ENCODE measurements around the gene FOXF2.

DNA sequence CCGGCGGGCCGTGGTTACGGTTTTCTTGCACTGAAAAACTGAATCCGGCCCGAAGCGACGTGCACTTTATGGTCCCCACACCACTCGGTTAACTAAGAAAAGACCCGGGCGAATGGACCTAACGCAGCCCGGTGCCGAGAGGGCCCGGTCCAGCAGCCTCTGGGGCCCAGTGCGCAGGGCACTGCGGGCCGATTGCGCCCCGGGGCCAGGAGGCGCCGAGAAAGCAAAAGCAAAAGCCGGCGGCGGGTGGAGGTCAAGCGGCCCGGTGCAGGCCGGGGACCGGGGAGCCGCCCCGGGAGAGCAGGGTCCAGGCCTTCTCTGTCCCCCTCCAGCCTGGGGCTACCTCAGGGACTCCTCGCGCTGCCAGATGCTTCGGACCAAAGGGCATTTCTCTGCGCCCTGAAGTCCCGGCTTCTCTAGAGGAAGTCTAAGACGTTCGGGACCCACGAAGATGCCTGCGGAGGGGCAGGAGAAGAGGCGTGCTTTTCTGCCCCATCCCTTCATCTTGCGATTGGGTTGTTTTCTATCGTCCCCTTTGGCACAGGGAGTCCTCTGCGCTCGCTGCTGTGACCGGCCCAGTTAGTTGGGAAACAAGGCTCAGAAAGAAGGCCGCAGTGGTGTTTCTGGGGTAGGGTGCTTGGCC, 4.4 kb downstream of the FOXF2 start:
- TF ChIP-seq, protein P1, sequence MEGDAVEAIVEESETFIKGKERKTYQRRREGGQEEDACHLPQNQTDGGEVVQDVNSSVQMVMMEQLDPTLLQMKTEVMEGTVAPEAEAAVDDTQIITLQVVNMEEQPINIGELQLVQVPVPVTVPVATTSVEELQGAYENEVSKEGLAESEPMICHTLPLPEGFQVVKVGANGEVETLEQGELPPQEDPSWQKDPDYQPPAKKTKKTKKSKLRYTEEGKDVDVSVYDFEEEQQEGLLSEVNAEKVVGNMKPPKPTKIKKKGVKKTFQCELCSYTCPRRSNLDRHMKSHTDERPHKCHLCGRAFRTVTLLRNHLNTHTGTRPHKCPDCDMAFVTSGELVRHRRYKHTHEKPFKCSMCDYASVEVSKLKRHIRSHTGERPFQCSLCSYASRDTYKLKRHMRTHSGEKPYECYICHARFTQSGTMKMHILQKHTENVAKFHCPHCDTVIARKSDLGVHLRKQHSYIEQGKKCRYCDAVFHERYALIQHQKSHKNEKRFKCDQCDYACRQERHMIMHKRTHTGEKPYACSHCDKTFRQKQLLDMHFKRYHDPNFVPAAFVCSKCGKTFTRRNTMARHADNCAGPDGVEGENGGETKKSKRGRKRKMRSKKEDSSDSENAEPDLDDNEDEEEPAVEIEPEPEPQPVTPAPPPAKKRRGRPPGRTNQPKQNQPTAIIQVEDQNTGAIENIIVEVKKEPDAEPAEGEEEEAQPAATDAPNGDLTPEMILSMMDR (conservative IDR thresholded peaks at IDR 0.05; ENCODE audit: low read depth, low read length): no peak
- TF ChIP-seq POLR2A (IDR thresholded peaks at IDR 0.05; ENCODE audit: low read depth, low read length) (no peak), MXI1 (IDR thresholded peaks at IDR 0.05; ENCODE audit: borderline replicate concordance, low read depth, low read length) (no peak), CEBPB (IDR thresholded peaks at IDR 0.05; ENCODE audit: low read depth, low read length) (no peak), MAFK (IDR thresholded peaks at IDR 0.05; ENCODE audit: low read depth, low read length) (no peak), RFX5 (IDR thresholded peaks at IDR 0.05; ENCODE audit: low read depth, low read length) (no peak), CHD1 (IDR thresholded peaks at IDR 0.05; ENCODE audit: low read depth, low read length) (no peak), SMC3 (IDR thresholded peaks at IDR 0.05; ENCODE audit: low read depth, low read length) (no peak), RAD21 (IDR thresholded peaks at IDR 0.05; ENCODE audit: low read length) (no peak), FOS (IDR thresholded peaks at IDR 0.05; ENCODE audit: low read depth, low read length) (no peak)
- TF ChIP-seq, protein P2, sequence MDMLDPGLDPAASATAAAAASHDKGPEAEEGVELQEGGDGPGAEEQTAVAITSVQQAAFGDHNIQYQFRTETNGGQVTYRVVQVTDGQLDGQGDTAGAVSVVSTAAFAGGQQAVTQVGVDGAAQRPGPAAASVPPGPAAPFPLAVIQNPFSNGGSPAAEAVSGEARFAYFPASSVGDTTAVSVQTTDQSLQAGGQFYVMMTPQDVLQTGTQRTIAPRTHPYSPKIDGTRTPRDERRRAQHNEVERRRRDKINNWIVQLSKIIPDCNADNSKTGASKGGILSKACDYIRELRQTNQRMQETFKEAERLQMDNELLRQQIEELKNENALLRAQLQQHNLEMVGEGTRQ (IDR thresholded peaks at IDR 0.05; ENCODE audit: low read depth, low read length): no peak

Measured in IMR-90 (cell line).